GM21737 (cell line): ENCODE results near the gene UBA6.
"Not testable (repeated sequence)": the region's sequence is repeated elsewhere in the genome, so short reads cannot be mapped to it uniquely, and the experiment has no call there.

Experiments
- ATAC-seq: cut with Tn5 transposase; IDR thresholded peaks from one replicate; pipeline ENCODE4 v1.9.1; 2021; ENCODE audit warnings: mild to moderate bottlenecking, moderate library complexity; ENCODE audit not compliant: unreplicated experiment

UBA6 gene

DNA sequence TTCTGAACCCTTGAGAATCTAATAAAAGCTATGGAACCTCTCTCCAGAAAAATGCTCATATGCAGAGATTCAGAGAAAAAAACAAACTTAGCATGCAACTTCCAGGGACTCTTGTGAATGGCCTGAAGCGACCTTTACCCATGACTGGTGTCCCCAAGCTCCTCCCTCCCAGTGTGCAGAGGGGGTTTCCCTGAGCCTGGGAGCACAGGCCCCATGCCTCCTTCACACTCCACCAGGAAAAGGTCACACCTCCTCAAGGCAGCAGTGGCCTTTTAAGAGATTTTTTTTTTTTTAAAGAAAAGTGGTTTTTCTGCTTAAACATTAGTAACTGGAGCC is 13.3 kb upstream of the UBA6 start:
- peak; percentile 62 for ATAC-seq

DNA sequence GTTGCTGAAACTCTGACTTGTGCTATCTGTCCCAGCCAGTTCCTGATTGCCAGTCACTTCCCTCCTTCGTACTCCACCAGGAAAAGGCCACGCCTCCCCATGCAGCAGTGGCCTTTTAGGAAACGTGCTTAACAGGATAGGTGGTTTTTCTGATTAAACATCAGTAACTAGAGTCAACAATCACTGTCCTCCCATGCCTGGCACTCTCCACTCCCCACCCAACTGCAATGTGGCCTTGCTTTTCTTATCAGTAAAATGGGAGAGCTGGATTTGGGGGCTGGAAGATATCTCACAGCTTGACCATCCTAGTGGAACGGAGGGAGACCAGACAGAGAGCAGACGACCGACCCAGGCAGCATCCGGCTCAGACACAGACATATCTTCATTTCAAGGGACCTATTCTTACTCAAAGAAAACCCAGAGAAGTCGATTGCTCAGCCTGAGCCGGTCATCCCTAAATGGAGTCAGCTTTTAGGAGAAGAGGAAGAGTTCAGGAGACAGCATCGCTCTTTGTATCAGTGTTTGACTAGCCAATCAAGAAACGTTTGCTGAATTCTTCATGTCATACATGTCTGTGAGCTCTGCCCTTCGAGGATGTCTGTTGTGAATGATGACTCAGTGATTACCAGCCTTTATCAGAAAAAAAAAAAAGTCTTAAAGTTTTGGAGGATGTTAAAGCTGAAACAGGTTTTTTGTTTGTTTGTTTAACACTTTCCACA is 12.7 kb upstream of the UBA6 start:
- ATAC-seq: no peak

DNA sequence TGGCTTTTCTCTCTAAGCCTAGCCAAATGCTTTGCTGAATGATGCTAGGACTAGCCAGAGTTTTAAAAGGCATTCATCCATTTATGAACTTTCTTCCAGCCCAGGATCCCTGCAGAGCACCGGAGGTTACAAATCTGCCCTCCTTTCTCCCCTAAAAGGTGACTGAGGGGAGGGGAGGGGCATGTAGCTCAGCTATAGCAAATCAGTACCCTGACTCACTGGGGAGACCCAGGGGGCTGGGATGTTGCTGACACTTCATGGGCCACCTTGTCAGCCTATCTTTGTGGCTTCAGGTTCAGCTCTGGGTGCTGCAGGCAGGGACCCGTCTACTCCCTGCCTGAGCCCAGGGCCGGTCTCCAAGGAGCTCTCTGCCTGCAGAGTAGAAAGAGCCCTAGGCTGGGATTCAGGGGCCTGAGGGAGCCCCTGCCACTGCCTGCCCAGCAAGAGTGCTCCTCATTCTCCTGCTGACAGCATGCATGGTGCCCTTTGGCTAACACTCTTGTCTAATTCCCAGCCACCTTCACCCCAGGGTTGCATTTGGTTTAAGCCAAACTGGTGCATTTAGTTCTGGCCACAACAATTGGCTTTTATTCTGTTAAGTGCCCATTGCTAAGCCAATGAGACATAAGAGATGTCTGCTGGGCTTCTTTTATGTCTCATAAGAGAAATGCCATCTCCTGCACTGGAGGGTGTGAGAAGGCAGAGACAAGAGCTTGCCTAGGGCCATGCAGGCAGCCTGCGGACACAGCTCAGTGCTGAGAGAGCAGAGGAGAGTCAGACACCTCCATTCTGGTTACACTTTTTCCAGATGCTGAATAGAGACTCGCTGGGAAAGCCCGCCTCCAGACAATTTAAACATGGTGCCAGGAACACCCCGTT is 11.9 kb upstream of the UBA6 start:
- ATAC-seq: no peak

DNA sequence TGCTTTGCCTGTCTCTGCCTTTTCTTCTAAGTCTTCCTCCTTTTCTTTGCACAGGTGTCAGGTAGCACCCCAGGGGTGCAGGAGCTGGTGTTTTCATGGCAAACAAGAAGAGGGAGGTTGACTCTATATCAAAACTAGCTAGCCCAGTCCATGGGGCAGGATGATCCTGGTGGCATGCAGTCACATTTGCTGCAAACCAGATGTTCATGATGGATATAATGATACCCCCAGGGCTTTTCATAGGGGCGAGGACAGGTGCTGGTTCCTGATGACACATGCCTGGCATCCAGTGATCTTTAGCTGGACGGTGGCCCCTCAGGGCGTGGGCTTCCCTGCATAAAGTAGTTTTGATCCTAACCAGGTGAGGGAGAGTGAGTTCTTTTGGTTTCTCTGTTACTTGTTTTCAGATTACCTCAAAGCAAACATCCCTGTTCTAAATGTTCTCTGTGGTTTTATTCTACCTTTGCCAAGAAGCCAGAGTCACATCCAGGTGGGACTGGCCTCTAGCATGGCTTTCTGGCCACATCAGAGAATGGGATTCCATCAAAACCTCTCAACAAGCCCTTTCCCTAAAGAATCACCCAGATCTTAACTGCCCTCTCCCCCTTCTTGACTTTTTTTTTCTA is 11.2 kb upstream of the UBA6 start:
- ATAC-seq: no peak

DNA sequence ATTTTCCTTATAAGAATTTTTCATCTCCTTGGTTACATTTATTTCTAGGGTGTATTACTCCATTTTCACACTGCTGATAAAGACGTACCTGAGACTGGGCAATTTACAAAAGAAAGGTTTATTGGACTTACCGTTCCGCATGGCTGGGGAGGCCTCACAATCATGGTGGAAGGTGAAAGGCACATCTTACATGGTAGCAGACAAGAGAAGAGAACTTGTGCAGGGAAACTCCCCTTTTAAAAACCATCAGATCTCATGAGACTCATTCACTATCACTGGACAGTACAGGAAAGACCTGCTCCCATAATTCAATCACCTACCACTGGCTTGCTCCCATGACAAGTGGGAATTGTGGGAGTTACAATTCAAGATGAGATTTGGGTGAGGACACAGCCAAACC is 5.7 kb upstream of the UBA6 start:
- ATAC-seq: not testable (repeated sequence)

DNA sequence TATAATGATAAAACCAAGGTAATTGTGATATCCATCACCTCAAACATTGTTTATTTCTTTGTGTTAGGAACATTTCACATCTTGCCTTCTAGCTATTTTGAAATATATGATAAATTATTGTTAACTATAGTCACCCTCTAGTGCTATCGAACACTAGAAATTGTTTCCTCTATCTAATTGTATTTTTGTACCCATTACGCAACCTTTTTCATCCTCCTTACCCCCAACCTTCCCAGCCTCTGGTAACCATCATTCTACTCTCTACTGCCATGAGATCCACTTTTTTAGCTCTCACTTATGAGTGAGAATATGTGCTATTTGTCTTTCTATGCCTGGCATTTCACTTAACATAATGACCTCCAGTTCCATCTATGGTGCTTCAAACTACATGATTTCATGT is 3.9 kb upstream of the UBA6 start:
- ATAC-seq: no peak

DNA sequence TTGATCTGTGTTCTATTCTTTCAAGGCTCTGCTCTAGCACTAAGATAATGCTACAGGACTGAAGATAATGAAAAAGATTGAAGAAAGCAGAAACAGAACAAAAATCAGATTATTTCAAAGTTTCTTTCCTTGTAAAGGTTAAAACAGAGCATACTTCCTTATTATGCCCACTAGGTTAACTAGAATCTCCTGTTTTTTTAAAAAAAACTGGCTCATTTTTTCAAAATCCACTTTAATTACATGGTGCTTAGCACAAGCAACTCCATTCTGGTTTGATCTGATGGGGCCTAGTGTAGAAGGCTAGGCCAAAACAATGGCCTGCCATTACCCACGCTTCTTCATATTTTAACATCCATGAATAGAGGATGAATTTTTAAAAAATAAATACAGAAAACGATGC is 1.2 kb upstream of the UBA6 start:
- ATAC-seq: no peak

DNA sequence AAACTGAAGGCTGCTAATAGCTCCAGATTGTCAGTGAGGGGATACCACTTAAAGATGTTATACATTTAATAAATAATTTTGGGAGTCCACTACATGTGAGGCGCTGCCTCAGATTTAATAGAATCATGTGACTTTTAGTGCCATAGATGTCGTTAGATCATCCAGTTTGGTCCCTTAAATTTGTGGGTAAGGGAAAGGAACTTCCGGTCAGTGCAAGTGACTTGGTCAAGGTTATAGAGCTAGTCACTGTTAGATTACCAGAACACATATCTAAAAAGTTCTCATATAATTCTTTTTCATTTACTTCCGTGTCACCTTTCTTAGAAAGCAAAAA is 529 bp upstream of the UBA6 start:
- ATAC-seq: no peak

DNA sequence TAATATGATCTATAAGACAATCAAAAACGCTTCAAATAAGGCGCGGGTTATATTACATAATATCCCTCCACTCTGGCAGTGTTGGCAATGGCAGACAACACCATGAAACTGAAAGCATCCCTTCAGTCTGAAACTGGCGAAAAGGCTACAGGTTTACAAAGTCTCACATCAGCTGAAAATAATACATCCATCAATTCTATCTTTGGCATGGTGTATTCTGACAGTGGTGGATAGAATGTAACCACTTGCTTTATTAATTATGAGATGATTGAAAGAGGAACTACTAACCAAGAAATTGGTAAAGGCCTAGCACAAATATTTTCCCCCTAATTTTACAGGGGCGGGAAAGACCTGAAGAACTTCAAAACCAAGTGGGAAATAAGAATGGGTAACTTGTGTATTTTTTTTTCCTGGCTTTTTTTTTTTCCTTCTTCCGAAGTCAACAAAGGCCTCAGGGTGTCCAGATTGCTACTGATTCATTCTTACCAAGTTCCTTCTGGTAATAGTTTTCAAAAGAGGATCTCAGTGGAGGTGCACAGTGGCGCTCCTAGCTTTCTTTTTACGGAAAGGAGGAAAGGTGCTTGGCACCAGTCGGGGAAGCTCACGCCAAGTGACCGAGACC is 728 bp downstream of the UBA6 start:
- ATAC-seq: no peak

DNA sequence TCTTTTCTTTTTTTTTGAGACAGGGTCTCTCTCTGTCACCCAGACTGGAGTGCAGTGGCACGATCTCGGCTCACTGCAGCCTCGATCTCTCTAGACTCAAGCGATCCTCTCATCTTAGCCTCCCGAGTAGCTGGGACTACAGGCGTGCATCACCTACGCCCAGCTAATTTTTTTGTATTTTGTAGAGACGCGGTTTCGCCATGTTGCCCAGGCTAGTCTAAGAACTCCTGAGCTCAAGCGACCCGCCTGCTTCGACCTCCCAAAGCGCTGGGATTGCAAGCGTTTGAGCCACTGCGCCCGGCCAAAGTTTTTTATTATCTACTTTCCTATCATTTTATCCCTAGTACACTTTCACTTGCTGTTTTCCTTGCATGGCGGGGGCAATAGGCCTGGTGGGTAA is 1.4 kb downstream of the UBA6 start:
- ATAC-seq: no peak

DNA sequence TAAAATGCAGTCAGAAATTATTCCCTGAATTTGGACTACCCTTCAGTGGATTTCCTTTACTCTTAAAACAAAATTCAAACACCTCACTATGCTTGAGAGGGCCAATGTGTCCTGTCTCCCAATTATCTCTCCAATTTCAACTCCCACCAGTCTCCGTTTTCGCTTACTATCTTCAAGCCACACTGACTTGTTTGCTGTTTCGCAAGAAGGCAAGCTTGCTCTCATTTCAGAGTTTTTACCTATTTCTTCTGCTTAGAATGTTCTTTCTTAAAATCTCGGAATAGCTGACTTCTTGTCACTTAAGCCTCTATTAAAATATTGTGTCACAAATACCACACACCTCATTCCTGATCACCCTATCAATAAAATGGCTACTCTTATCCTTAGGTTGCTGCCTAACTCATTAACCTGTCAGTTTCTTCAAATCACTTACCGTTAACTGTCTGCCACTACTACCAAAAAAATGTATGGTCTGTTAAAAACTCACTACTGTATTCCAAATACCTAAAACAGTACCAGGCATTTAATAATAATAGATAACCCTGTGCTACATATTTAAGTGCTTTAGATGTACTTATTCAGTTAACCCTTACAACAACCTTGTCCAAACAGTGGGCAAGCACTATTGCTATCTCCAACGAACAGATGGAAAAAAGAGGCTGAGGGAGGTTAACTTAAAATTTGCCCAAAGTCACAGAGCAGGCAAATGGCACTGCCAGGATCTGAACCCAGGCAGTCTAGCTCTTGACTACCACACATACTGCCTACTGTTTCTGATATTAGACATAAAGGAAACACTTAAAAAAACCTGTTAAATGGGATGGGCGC is 2.9 kb downstream of the UBA6 start:
- ATAC-seq: no peak

DNA sequence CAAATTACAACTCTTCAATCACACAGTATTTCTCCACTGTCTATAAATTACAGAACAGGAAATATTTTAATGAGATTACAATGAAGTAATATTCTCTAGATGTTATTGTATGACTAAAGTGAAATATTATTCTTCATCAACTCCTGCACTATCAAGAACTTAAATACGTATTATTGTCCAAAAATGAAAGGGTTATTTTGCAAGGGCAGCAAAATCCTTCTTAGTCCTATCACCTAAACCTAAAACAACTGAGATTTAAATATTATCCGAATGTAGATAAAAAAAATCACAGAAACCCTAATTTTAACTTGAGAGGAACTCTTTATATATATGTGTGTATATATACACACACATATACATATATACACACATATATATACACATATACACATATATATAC is 4.9 kb downstream of the UBA6 start:
- no peak for ATAC-seq

DNA sequence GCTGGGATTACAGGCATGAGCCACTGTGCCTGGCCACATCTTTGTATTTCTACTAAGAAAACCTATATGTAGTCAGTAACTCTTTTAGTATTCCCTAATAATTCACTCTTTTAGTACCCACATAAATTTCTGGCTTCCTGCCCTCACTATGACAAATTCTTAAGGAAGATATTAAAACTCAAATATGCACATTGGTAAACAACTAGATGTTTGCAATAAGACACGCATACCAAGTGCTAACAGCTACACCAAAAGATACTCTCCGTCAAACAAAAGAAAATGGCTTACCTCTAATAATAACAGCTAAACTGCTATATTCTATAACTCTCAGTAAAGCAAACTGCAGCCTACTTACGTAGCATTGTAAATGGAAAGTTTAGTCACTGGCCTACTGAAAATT is 6.3 kb downstream of the UBA6 start:
- ATAC-seq: no peak

DNA sequence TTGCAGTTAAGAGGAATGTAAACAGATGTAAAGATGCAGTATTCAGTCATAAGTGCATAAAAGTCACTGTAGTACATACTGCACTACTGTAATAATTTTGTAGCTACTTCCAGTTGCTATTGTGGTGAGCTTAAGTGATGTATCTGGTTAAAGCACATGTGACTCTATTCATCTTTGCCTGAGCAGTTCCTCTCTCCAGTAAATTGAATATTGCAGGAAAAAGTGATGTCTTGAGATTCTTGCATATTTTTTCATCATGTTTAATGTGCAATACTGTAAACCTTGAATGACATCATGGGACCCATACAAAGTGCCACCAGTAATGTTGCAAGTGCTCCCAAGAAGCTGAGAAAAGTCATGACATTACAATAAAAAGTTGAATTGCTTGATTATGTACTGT is 9.6 kb downstream of the UBA6 start:
- no peak for ATAC-seq

DNA sequence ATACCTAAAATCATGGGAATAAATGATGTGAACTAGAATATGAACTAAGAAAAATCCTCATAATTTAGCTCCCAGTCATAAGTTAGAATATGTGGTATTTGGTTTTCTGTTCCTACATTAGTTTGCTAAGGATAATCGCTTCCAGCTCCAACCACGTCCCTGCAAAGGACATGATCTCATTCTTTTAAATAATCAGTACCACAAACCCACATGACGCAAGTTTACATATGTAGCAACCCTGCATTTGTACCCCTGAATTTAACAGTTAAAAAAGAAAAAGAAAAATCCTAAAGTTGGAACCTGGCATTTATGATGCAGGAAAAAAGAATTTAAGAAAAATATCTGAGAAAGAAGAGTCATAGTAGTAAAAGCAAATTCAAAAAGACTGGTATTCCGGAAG is 13.3 kb downstream of the UBA6 start:
- no peak for ATAC-seq

DNA sequence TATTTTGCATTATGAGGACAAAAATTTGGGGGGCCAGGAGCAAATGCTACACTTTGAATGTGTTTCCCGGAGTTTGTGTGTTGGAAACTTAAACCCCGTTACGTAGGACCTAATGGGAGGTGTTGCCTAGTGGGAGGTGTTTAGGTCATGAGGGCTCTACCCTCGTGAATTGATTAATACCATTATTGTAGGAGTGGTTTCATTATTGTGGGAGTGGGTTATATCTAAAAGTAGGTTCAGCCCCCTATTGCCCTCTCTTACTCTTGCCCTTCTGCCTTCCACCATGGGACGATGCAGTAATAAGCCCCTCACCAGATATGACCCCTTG is 15.5 kb downstream of the UBA6 start:
- ATAC-seq: no peak

DNA sequence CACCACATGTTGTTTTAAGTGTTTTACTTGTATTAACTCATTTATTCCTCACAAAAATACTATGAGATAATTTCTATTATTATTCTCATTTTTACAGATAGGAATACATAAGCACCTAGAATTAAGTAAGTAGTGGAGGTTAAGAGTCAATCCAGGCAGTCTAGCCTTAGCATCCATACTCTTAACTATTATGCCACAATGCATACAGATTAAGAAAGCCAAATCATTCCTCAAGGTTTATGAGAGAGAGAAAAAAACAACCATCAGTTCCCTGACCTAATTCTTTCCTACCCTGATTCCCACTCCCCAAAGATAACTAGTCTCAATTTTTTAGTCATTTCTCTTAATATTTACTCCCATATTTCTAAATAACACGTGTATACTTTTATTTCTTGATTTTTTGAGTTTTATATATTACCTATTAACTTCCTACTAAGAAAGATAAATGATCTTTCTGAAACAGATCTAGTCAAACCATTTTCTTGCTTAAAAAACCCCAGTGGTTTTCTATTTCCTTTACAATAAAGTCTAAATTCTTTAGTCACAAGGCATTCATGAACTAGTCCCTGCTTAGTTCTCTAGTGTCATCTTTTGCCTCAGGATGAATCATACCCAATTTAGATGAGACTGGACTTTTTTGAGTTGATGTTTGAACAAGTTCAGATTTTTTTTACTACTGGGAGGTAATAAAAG is 16.0 kb downstream of the UBA6 start:
- ATAC-seq: no peak

DNA sequence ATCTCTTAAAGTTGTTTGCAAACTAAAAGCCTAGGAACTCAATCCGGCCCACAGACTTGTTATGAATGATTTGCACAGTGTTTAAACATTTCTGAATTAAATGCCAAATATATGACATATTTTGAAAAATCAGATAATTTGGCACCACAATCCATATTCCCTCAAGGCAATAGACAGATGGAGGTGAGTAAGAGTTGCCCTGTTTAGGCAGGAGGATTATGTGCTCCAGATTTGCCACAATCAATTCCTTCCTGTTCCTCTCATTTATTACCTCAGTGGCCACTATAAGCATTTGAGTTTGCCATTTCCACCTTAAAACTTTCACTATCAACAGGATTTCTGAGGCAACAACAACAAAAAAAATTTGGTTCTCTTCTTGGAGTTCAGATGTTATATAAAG is 18.7 kb downstream of the UBA6 start:
- ATAC-seq: no peak

DNA sequence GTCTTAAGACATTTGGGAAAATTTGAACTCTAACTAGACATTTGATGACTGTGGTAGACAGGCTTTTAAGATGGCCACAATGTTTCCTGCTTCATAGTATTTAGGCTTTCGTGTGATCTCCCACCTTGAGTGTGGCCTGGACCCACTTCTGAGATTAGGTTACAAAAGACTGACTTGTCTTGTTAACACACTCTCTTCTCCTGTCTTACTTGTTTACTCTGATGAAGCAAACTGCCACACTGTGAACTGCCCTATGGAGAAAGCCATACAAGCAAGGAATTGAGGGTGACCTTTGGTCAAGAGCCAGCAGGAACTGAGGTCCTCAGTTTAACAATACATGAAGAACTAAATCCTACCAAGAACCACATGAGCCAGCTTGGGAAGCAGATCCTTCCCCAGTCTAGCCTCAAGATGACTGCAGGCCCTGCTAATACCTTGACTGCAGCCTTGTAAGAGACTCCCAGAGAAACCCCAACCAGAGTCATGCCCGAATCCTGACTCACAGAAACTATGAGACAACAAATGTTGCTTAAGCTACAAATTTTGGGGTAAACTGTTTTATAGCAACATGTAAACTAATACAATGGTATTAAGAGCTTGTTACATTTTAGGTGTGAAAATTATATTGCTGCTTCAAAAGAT is 20.3 kb downstream of the UBA6 start:
- no peak for ATAC-seq

DNA sequence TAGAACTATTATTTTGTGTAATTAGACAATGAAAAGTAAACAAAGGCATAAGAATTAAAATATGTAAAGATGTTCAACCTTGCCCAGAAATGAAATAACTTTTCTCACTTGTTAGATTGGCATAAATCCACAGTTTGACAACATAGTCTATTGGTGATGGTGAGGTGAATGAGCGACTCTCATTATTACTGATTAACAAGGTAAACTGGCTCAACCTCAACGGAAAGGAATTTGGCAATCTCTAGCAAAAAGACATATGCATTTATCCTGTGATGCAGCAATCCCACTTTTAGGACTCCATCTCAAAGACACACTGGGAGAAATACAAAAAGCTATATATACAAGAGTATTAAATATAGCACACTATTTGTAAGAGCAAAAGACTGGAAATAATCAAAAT is 22.3 kb downstream of the UBA6 start:
- no peak for ATAC-seq
